ENCODE measurements around the gene UBTF. TPM values are rescaled to one million over a fixed set of nuclear protein-coding genes. Genes with fewer than 3 reads are reported as not detected.
A peak's percentile ranks its signal among the peaks of the same experiment; 100 is the strongest.

UBTF gene
- total and polyA plus RNA-seq, 2 of the 8 experiments (the other 6 are each of a cell fraction or from before 2014, with no cell fraction given), result 14.7 to 106 TPM

GRCh38 chr17:44186307-44187130, 33.0 kb downstream of the UBTF start, which contains the start of gene TMUB2 (continued):
- TF ChIP-seq KDM1A (IDR thresholded peaks at IDR 0.05; ENCODE audit: borderline replicate concordance, low read length) (no peak), YY1 (IDR thresholded peaks at IDR 0.05; ENCODE audit: low read depth, low read length) (no peak), SP2 (IDR thresholded peaks at IDR 0.05; ENCODE audit: low read length) (peak; percentile 56), SP1 (IDR thresholded peaks at IDR 0.05; ENCODE audit: low read depth, low read length) (peak; percentile 80; the same call in 1 of the 2 replicates), TBP (IDR thresholded peaks at IDR 0.05; ENCODE audit: low read depth, low read length) (peak; percentile 70; the same call in 1 of the 2 replicates), EP300 (IDR thresholded peaks at IDR 0.05; ENCODE audit: borderline replicate concordance in 1 of 2, low read depth in 2 of 2, low read length in 2 of 2) (no peak), MAFK (IDR thresholded peaks at IDR 0.05; ENCODE audit: low read depth, low read length) (no peak), SUZ12 (IDR thresholded peaks at IDR 0.05; ENCODE audit: low read length) (no peak), RAD21 (IDR thresholded peaks at IDR 0.05 in 1 of 2, conservative IDR thresholded peaks at IDR 0.05 in 1 of 2; ENCODE audit: low read depth in 2 of 2, low read length in 2 of 2) (no peak), BACH1 (IDR thresholded peaks at IDR 0.05; ENCODE audit: low read length) (no peak), KDM5A (IDR thresholded peaks at IDR 0.05; ENCODE audit: low read length) (no peak), EGR1 (IDR thresholded peaks at IDR 0.05; ENCODE audit: borderline replicate concordance, low read depth, low read length) (no peak), NANOG (IDR thresholded peaks at IDR 0.05; ENCODE audit: insufficient read depth, low read depth, low read length, poor library complexity, severe bottlenecking) (no peak), GTF2F1 (IDR thresholded peaks at IDR 0.05; ENCODE audit: borderline replicate concordance, low read depth, low read length) (no peak)
